ENCODE results near the gene SEMA5A. TPM values are rescaled to one million over a fixed set of nuclear protein-coding genes. Genes with fewer than 3 reads are reported as not detected.

Gene SEMA5A
- total and polyA plus RNA-seq, 2 of the 8 experiments (the other 6 are each of a cell fraction or from before 2014, with no cell fraction given) = 5.3 to 8.9 TPM

GRCh38 chr5:9540791-9541190 is 5.1 kb downstream of the SEMA5A start:
- Histone ChIP-seq H2BK5ac (ENCODE audit: low read depth, low read length) (no peak overlapping the region), H3K14ac (ENCODE audit: insufficient read length) (no peak overlapping the region), H2BK120ac (replicated peaks; ENCODE audit: low read depth, low read length) (no peak overlapping the region), H2AK5ac (ENCODE audit: low read depth, low read length) (no peak overlapping the region), H2BK12ac (ENCODE audit: low read depth, low read length) (no peak overlapping the region), H2AFZ (ENCODE audit: low read length) (no peak overlapping the region), H3K56ac (replicated peaks; ENCODE audit: insufficient read length, low read depth, low read length) (no peak overlapping the region), H4K20me1 (replicated peaks in 1 of 2; ENCODE audit: control insufficient read depth in 1 of 2, insufficient read depth in 2 of 2, low read length in 2 of 2) (peaks cover 0 to 3% of the 10 kb centered on the region in 2 experiments), H3K4me2 (ENCODE audit: insufficient read depth in 1 of 2, low read depth in 2 of 2, low read length in 2 of 2) (no peak overlapping the region), H4K91ac (replicated peaks; ENCODE audit: insufficient read length, low read length) (no peak overlapping the region), H2BK20ac (ENCODE audit: low read length) (no peak overlapping the region), H4K8ac (ENCODE audit: extremely low read depth, insufficient read depth, low read length) (no peak overlapping the region), H3K4me1 (replicated peaks in 1 of 4; ENCODE audit: control insufficient read depth in 3 of 4, insufficient read depth in 4 of 4, low read length in 3 of 4) (no peaks in the 10 kb centered on the region), H3K4ac (replicated peaks; ENCODE audit: insufficient read length, low read depth, low read length) (no peak overlapping the region), H3K79me1 (ENCODE audit: low read depth, low read length) (no peaks in the 10 kb centered on the region), H3K4me3 (ENCODE audit: extremely low read depth in 1 of 4, insufficient read depth in 2 of 4, low read depth in 3 of 4, low read length in 4 of 4) (no peak overlapping the region), H3K9me3 (ENCODE audit: insufficient read depth in 2 of 2, low read depth in 1 of 2, low read length in 1 of 2) (no peaks in the 10 kb centered on the region), H3K27ac (ENCODE audit: low read depth, low read length) (no peak overlapping the region), H3K9ac (replicated peaks in 1 of 4; ENCODE audit: extremely low read depth in 1 of 4, low read depth in 3 of 4, low read length in 3 of 4) (no peak overlapping the region), H2BK15ac (ENCODE audit: low read length) (no peak overlapping the region), H3K79me2 (ENCODE audit: control insufficient read depth in 1 of 2, insufficient read depth in 2 of 2, low read length in 2 of 2) (no peaks in the 10 kb centered on the region), H3K36me3 (ENCODE audit: control insufficient read depth in 2 of 4, insufficient read depth in 4 of 4, low read length in 3 of 4) (no peaks in the 10 kb centered on the region), H4K5ac (ENCODE audit: insufficient read length, low read depth, low read length) (no peak overlapping the region), H3K18ac (ENCODE audit: extremely low read depth, low read length) (no peak overlapping the region), H3K23ac (ENCODE audit: insufficient read length) (no peak overlapping the region), H3K27me3 (replicated peaks in 1 of 4; ENCODE audit: control insufficient read depth in 3 of 4, extremely low read depth in 1 of 4, insufficient read depth in 3 of 4, low read length in 3 of 4) (peaks cover 0 to 3% (median 0%) of the 10 kb centered on the region in 4 experiments; a peak in 2 of 7 replicates), H3K23me2 (ENCODE audit: low read depth, low read length) (peaks cover 9% of the 10 kb centered on the region)
- no peak for FAIRE-seq
- CTCF ChIA-PET (ENCODE audit: partially characterized antibody) = no interaction called here
- TF ChIP-seq GTF2F1 (IDR thresholded peaks at IDR 0.05; ENCODE audit: borderline replicate concordance, low read depth, low read length) (no peak), BCL11A (IDR thresholded peaks at IDR 0.05; ENCODE audit: low read depth in 2 of 2, low read length in 2 of 2) (no peak), MAFK (IDR thresholded peaks at IDR 0.05; ENCODE audit: low read depth, low read length) (no peak), NANOG (IDR thresholded peaks at IDR 0.05; ENCODE audit: insufficient read depth, low read depth, low read length, poor library complexity, severe bottlenecking) (no peak), KDM1A (IDR thresholded peaks at IDR 0.05; ENCODE audit: borderline replicate concordance, low read length) (no peak)
- WGBS, 2 experiments (ENCODE audit: extremely low coverage in 1 of 2, insufficient coverage in 1 of 2, insufficient read length in 1 of 2, insufficient replicate concordance in 2 of 2, low coverage in 1 of 2, low lambda C conversion rate in 2 of 2, missing lambda C conversion rate in 1 of 2) = 72% methylated on average over 7 of the region's 7 CpGs; no CpG with 5 or more reads in 1 of the 2 experiments
- DNase-seq (ENCODE audit: low read depth in 1 of 2, low spot score in 2 of 2) = no peak
- POLR2A ChIA-PET (ENCODE audit: partially characterized antibody) = no interaction called here

Measured in H1 (cell line).